ENCODE data around the gene CGNL1.

CGNL1 gene

GRCh38 chr15:57516327-57517029 is 140.2 kb downstream of the CGNL1 start:
- TF ChIP-seq TAF1 (IDR thresholded peaks at IDR 0.05; ENCODE audit: borderline replicate concordance, insufficient read depth, low read length) (no peak), SIN3A (IDR thresholded peaks at IDR 0.05; ENCODE audit: borderline replicate concordance, insufficient read depth, low read length) (no peak), POLR2AphosphoS5 (IDR thresholded peaks at IDR 0.05; ENCODE audit: low read depth, low read length) (no peak), FOXP2 (optimal IDR thresholded peaks at IDR 0.05; ENCODE audit: borderline replicate concordance, extremely low read depth, extremely low read length, insufficient read depth) (no peak)
- TF ChIP-seq, protein P1, sequence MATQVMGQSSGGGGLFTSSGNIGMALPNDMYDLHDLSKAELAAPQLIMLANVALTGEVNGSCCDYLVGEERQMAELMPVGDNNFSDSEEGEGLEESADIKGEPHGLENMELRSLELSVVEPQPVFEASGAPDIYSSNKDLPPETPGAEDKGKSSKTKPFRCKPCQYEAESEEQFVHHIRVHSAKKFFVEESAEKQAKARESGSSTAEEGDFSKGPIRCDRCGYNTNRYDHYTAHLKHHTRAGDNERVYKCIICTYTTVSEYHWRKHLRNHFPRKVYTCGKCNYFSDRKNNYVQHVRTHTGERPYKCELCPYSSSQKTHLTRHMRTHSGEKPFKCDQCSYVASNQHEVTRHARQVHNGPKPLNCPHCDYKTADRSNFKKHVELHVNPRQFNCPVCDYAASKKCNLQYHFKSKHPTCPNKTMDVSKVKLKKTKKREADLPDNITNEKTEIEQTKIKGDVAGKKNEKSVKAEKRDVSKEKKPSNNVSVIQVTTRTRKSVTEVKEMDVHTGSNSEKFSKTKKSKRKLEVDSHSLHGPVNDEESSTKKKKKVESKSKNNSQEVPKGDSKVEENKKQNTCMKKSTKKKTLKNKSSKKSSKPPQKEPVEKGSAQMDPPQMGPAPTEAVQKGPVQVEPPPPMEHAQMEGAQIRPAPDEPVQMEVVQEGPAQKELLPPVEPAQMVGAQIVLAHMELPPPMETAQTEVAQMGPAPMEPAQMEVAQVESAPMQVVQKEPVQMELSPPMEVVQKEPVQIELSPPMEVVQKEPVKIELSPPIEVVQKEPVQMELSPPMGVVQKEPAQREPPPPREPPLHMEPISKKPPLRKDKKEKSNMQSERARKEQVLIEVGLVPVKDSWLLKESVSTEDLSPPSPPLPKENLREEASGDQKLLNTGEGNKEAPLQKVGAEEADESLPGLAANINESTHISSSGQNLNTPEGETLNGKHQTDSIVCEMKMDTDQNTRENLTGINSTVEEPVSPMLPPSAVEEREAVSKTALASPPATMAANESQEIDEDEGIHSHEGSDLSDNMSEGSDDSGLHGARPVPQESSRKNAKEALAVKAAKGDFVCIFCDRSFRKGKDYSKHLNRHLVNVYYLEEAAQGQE (IDR thresholded peaks at IDR 0.05; ENCODE audit: insufficient read depth in 1 of 2, low read depth in 2 of 2, low read length in 2 of 2) = no peak

DNA sequence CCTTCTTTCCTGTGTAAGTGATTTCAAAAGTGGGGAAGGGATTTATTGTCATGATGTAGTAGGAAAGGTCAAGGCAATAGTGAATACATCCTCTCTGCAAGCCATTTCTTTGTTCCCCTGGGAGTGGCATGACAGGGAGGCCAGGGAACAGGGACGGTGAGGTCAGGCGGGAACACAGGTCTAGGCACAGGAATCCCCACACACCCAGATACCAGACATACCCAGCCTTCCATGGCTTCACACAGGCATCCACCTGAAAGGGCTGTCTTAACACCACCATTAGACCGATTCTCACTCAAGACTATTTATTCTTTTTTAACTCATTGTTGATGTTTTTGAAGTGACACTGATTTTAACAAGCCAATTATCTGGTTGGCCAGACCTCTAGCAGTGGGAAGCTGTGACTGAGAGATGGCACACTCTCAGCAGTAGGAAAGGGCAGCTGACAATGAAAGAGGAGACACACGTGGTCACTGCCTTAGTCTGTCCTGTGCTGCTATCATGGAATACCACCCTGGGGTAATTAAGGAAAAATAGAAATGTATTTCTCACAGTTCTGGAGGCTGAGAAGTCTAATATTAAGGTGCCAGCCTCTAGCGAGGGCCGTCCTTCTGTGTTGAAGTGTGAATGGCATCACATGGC is 140.8 kb downstream of the CGNL1 start:
- TF ChIP-seq SIN3A (IDR thresholded peaks at IDR 0.05; ENCODE audit: borderline replicate concordance, insufficient read depth, low read length) (no peak), TAF1 (IDR thresholded peaks at IDR 0.05; ENCODE audit: borderline replicate concordance, insufficient read depth, low read length) (no peak), FOXP2 (optimal IDR thresholded peaks at IDR 0.05; ENCODE audit: borderline replicate concordance, extremely low read depth, extremely low read length, insufficient read depth) (no peak), POLR2AphosphoS5 (IDR thresholded peaks at IDR 0.05; ENCODE audit: low read depth, low read length) (no peak)
- TF ChIP-seq, protein P1 (IDR thresholded peaks at IDR 0.05; ENCODE audit: insufficient read depth in 1 of 2, low read depth in 2 of 2, low read length in 2 of 2) = no peak

DNA sequence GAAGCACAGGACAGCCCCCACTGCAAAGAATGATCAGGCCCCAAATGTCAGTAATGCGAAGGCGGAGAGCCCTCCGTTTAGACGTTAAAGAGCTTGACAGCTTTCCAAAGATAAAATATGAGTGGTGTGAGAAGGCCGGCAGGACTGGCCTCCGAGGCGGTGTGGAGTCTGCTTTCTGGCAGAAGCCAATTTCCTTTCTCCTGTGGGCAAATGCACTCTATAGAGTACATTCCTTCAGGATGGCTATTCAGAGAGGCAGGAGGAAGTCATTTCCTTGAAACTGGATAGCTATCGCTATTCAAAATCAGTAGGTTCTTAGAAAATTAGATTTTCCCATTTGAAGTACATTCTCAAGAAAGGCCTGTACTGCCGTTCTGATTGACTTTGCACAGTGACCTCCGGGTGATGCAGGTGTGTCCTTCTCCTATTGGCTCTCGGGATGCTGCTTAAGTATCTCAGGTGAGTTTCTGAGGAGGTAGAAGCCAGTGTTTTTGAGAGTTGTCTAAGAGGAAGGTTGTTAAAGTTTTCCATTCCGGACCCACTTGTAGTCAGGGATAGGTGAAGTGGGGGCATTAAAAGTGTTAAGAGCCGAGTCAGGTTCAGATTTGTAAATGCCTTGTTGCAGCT is 142.6 kb downstream of the CGNL1 start:
- no peak for TF ChIP-seq TAF1 (IDR thresholded peaks at IDR 0.05; ENCODE audit: borderline replicate concordance, insufficient read depth, low read length)

GRCh38 chr15:57519806-57520205 is 143.5 kb downstream of the CGNL1 start:
- TF ChIP-seq POLR2AphosphoS5 (IDR thresholded peaks at IDR 0.05; ENCODE audit: low read depth, low read length) (no peak), TAF1 (IDR thresholded peaks at IDR 0.05; ENCODE audit: borderline replicate concordance, insufficient read depth, low read length) (no peak), SIN3A (IDR thresholded peaks at IDR 0.05; ENCODE audit: borderline replicate concordance, insufficient read depth, low read length) (no peak), FOXP2 (optimal IDR thresholded peaks at IDR 0.05; ENCODE audit: borderline replicate concordance, extremely low read depth, extremely low read length, insufficient read depth) (no peak)
- TF ChIP-seq, protein P1 (IDR thresholded peaks at IDR 0.05; ENCODE audit: insufficient read depth in 1 of 2, low read depth in 2 of 2, low read length in 2 of 2) = no peak

- TF ChIP-seq SIN3A (IDR thresholded peaks at IDR 0.05; ENCODE audit: borderline replicate concordance, insufficient read depth, low read length) = no peak
- TF ChIP-seq POLR2AphosphoS5 (IDR thresholded peaks at IDR 0.05; ENCODE audit: low read depth, low read length) = no peak
- TF ChIP-seq, protein P1 (IDR thresholded peaks at IDR 0.05; ENCODE audit: insufficient read depth in 1 of 2, low read depth in 2 of 2, low read length in 2 of 2) = no peak
- no peak for TF ChIP-seq TAF1 (IDR thresholded peaks at IDR 0.05; ENCODE audit: borderline replicate concordance, insufficient read depth, low read length)
- no peak for TF ChIP-seq FOXP2 (optimal IDR thresholded peaks at IDR 0.05; ENCODE audit: borderline replicate concordance, extremely low read depth, extremely low read length, insufficient read depth)
These were observed 145.2 kb downstream of the CGNL1 start for GRCh38 chr15:57521503-57521902.
